Peyer's patch (tissue), 4 donors: ENCODE results near the gene DHX30.

Source experiments
- POLR2A ChIP-seq, 2 donors: fragments of 450-650 bp; IDR thresholded peaks; one replicate each; pipeline ENCODE4 v1.5.1; 2017; ENCODE audit warnings: antibody characterized with exemption in 2 of 2, mild to moderate bottlenecking in 2 of 2, moderate library complexity in 2 of 2
- TF ChIP-seq, protein P1 (sequence below), 6 experiments: fragments of 450-650 bp in 4 of 6; fragments of 200-600 bp in 2 of 6; sonication (generic) in 1 of 6; IDR thresholded peaks; one replicate each; pipeline ENCODE4 v1.5.1; 2017 to 2019; ENCODE audit warnings: antibody characterized with exemption in 6 of 6, mild to moderate bottlenecking in 3 of 6, moderate library complexity in 1 of 6

GRCh38 chr3:47867451-47868044, 64.6 kb downstream of the DHX30 start:
- TF ChIP-seq, protein P1, sequence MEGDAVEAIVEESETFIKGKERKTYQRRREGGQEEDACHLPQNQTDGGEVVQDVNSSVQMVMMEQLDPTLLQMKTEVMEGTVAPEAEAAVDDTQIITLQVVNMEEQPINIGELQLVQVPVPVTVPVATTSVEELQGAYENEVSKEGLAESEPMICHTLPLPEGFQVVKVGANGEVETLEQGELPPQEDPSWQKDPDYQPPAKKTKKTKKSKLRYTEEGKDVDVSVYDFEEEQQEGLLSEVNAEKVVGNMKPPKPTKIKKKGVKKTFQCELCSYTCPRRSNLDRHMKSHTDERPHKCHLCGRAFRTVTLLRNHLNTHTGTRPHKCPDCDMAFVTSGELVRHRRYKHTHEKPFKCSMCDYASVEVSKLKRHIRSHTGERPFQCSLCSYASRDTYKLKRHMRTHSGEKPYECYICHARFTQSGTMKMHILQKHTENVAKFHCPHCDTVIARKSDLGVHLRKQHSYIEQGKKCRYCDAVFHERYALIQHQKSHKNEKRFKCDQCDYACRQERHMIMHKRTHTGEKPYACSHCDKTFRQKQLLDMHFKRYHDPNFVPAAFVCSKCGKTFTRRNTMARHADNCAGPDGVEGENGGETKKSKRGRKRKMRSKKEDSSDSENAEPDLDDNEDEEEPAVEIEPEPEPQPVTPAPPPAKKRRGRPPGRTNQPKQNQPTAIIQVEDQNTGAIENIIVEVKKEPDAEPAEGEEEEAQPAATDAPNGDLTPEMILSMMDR (IDR thresholded peaks at IDR 0.05): no peak
- TF ChIP-seq POLR2A (IDR thresholded peaks at IDR 0.05): no peak
